Kidney epithelial cell (primary cell): Measurements from ENCODE around the gene GRM7. TPM values are rescaled to one million over a fixed set of nuclear protein-coding genes. Genes with fewer than 3 reads are reported as not detected.

Experiments used
- DNase-seq: peaks from one replicate; pipeline ENCODE4 v3.0.0-alpha.2; 2010; ENCODE audit warnings: low read depth
- H3K27me3 ChIP-seq: 2 replicates; pipeline ENCODE4 v1.6.0; 2011; ENCODE audit warnings: low read length; ENCODE audit not compliant: control insufficient read depth, insufficient read depth
- H3K36me3 ChIP-seq: 2 replicates; pipeline ENCODE4 v1.5.1; 2011; ENCODE audit warnings: low read length; ENCODE audit not compliant: control insufficient read depth, insufficient read depth
- H3K4me3 ChIP-seq: 2 replicates; pipeline ENCODE4 v1.5.1; 2011; ENCODE audit warnings: low read depth, mild to moderate bottlenecking, control low read depth, low read length
- CTCF ChIP-seq: IDR thresholded peaks from 2 replicates; pipeline ENCODE4 v1.5.1; 2011; ENCODE audit warnings: mild to moderate bottlenecking, moderate library complexity, low read length, control low read depth, inconsistent platforms; ENCODE audit not compliant: insufficient read depth, poor library complexity, severe bottlenecking
- total RNA-seq: library from RNA; depleted of rRNA; stranded (reverse); fragments of >200 nt; gene quantifications from 2 replicates; pipeline ENCODE4 v1.2.3, GENCODE V29; 2015

Gene GRM7
- total RNA-seq, 1 donor from 2014 or later: 0.17 TPM

DNA sequence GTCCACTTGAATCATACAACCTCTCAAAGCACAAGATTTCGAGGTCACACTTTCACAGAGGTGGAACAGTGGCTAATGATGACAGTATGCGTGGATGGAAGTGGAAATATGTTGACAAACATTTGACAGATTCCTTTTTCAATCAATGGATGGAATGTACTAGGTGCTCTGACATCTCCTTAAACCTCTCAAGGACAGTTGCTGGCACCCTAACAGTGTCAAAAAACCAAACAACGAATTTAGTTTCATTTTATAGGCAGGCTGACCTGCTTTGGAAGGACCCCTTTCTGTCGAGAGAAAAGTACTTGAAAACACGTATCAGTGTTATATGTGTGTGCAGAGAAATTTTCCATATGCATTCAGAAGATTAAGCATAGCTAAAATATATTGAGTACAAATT is 861.0 kb downstream of the GRM7 start:
- no peak for DNase-seq
- Histone ChIP-seq H3K4me3 (no peak overlapping the region), H3K36me3 (no peaks in the 10 kb centered on the region), H3K27me3 (no peaks in the 10 kb centered on the region)
- TF ChIP-seq CTCF: no peak

DNA sequence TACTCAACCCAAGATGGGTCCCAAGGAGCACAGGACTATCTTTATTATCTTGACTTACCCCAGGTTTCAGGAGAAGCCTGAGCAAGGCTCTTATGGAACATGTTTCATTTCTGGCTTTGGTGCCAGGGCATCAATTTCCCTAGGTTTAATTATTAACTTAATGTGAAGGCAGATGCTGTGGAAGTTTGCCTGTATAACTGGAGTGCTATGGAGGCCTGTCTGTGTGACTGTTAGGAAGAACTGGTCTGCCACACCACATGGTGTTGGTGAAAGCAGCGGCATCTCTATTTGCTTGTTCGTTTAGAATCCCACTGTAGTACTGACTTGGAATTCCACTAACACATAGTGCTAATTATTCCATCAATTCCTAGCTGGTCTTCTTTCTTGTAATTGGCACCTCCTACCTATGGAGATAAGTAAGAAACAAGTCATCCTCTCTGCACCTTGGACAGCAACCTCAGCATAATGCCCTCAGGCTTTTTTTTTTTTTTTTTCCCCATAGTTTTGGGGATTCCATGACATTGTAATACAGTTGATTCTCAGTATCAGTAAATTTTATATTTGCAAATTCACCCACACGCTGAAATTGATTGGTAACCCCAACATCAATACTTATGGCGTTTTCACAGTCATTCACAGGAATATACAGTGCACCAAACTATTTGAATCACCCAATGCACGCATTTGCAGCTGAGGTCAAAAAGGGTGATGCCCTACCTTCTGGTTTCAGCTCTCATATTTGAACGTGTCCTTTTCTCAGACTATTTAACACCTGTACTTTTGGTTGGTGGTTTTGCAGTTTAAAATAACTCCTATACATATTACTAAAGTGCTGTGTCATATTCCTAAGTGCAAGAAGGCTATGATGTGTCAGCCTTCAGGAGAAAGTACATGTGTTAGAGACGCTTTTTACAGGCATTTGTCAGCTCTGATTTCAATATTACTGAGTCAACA is 867.9 kb downstream of the GRM7 start:
- no peaks in the 10 kb centered on the region for H3K27me3 ChIP-seq
- no peaks in the 10 kb centered on the region for H3K36me3 ChIP-seq
- TF ChIP-seq CTCF: no peak
- no peak overlapping the region for H3K4me3 ChIP-seq
- no peak for DNase-seq

- Histone ChIP-seq H3K4me3 (no peak overlapping the region), H3K27me3 (no peaks in the 10 kb centered on the region), H3K36me3 (no peaks in the 10 kb centered on the region)
- no peak for DNase-seq
- TF ChIP-seq CTCF: no peak
Observed at GRCh38 chr3:7733933-7734332, 873.0 kb downstream of the GRM7 start.

DNA sequence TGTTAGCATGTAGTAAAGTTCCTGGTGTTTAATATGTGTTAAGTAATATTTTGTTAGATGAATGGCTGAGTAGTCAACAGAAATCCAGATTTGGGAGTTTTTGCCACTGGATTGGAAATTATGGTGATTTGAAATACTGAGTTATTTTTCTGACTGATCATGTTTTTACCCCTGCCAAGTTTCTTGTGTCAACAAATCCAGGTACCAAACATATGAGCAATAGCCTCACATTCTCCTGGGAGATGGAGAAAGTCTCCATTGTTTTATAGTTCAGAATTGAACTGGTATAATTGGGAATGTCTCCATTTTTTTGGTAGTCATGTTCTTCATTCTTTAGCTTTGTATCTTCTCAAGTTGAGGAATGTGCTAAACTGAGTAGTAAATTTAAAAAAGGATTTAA is 873.5 kb downstream of the GRM7 start:
- H3K27me3 ChIP-seq: no peaks in the 10 kb centered on the region
- H3K4me3 ChIP-seq: no peak overlapping the region
- DNase-seq: no peak
- H3K36me3 ChIP-seq: no peaks in the 10 kb centered on the region
- TF ChIP-seq CTCF: no peak

DNA sequence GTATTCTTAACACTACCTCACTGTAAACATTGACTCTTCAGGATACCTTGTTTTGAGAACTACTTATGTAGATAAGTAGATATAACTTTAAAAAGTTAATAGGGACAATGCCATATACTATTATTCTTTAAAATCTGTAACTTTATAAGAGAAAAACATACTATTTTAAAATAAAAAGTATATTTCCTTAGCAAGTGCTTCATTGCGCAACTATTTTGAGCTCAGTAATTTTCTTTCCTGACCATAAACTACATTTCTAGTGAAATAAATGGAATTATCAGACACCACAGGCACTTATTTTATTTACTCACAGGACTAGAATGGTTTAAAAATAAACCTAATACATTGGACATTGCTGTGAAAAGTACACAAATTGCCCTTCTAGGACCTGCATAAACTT is 876.3 kb downstream of the GRM7 start:
- no peak for TF ChIP-seq CTCF
- no peak for DNase-seq
- Histone ChIP-seq H3K4me3 (no peak overlapping the region), H3K36me3 (no peaks in the 10 kb centered on the region), H3K27me3 (no peaks in the 10 kb centered on the region)

- Histone ChIP-seq H3K4me3 (no peak overlapping the region), H3K36me3 (no peaks in the 10 kb centered on the region), H3K27me3 (no peaks in the 10 kb centered on the region)
- no peak for DNase-seq
- TF ChIP-seq CTCF: no peak
Observed at GRCh38 chr3:7739754-7740153, 878.8 kb downstream of the GRM7 start.
